Measurements from ENCODE around the gene PPP1R9B.

Gene PPP1R9B

DNA sequence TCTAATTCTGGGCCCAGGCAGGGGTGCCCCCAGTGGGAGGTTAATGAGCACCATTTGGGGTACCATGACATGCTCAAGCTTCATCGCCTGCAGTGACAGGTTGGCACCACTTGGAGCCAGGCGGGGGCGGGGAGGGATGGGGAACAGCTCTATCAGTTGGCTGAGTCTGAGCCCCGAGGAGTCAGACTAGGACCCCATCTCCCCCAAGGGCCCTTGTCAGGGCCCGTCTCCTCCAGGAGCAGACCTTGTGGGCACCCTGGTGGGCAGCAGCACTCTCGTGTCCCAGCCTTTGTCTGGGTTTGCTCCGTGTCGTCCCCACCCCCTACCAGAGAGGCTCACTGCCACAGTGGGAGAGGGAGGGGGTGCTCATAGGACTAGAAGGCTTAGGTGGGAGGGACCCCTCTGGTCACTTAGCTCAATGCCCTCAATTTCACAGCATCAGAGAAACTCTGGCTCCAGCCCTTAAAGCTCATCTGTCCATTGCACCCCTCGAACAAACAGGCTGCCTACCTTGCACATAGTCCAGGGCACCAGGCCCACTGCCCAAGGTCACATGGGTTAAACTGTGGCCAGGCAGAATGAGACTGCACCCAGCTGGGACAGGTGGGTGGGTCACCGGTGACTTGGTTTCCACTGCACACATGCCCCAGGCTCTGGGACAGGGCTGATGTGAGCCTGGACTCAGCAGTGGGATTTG, 4.1 kb downstream of the PPP1R9B start:
- no peak overlapping the region for H2BK15ac ChIP-seq (ENCODE audit: low read length)
- peak overlapping the region; percentile 38 for H3K14ac ChIP-seq (ENCODE audit: low read length)
- H3K4ac ChIP-seq (ENCODE audit: low read length) = no peak overlapping the region
- peak overlapping the region; percentile 66 for H2BK5ac ChIP-seq (ENCODE audit: low read length)
- WGBS, 2 donors (ENCODE audit: extremely low coverage in 2 of 2, insufficient read length in 2 of 2, insufficient replicate concordance in 1 of 2) = no CpG with 5 or more reads among the region's 10 CpGs
- H3K27ac ChIP-seq (replicated peaks; ENCODE audit: low read length) = no peak overlapping the region
- H3K18ac ChIP-seq (ENCODE audit: low read length) = peak overlapping the region; percentile 36
- peaks cover 15 to 22% of the 10 kb centered on the region in 2 donors for H3K4me1 ChIP-seq (ENCODE audit: control insufficient read depth in 2 of 2, insufficient read depth in 1 of 2, low read depth in 1 of 2, low read length in 2 of 2)
- no peak overlapping the region for H4K8ac ChIP-seq (ENCODE audit: low read depth, low read length)
- H4K91ac ChIP-seq (ENCODE audit: low read depth, low read length, poor library complexity) = no peak overlapping the region
- H2BK12ac ChIP-seq (ENCODE audit: low read length) = no peak overlapping the region
- peaks cover 21% of the 10 kb centered on the region for H3K79me1 ChIP-seq (ENCODE audit: low read depth, low read length)
- H2AFZ ChIP-seq (ENCODE audit: low read length) = no peak overlapping the region
- no peak overlapping the region for H2AK5ac ChIP-seq (ENCODE audit: low read depth, low read length)
- no peaks in the 10 kb centered on the region for H3K27me3 ChIP-seq (ENCODE audit: control insufficient read depth in 3 of 3, insufficient read depth in 3 of 3, low read depth in 1 of 3, low read length in 3 of 3)
- H3K36me3 ChIP-seq (replicated peaks in 1 of 2; ENCODE audit: control insufficient read depth in 2 of 2, insufficient read depth in 2 of 2, low read length in 2 of 2) = peaks cover 33 to 54% of the 10 kb centered on the region in 2 donors
- H3K9ac ChIP-seq (ENCODE audit: low read depth, low read length, poor library complexity) = peak overlapping the region; percentile 73
- H3K23ac ChIP-seq (ENCODE audit: low read depth, low read length, poor library complexity) = no peak overlapping the region
- no peak for DNase-seq (ENCODE audit: low spot score)
- no peak overlapping the region for H3K4me2 ChIP-seq (ENCODE audit: insufficient read depth, low read length, poor library complexity, severe bottlenecking)
- peak overlapping the region in 1 of 2 donors; percentile 18 for H3K4me3 ChIP-seq (ENCODE audit: low read length in 2 of 2)
- no peak overlapping the region for H2BK120ac ChIP-seq (ENCODE audit: low read depth, low read length)
- peaks cover 0 to 4% of the 10 kb centered on the region in 2 donors for H3K9me3 ChIP-seq (replicated peaks in 1 of 2; ENCODE audit: control insufficient read depth in 2 of 2, insufficient read depth in 1 of 2, low read depth in 1 of 2, low read length in 2 of 2)

DNA sequence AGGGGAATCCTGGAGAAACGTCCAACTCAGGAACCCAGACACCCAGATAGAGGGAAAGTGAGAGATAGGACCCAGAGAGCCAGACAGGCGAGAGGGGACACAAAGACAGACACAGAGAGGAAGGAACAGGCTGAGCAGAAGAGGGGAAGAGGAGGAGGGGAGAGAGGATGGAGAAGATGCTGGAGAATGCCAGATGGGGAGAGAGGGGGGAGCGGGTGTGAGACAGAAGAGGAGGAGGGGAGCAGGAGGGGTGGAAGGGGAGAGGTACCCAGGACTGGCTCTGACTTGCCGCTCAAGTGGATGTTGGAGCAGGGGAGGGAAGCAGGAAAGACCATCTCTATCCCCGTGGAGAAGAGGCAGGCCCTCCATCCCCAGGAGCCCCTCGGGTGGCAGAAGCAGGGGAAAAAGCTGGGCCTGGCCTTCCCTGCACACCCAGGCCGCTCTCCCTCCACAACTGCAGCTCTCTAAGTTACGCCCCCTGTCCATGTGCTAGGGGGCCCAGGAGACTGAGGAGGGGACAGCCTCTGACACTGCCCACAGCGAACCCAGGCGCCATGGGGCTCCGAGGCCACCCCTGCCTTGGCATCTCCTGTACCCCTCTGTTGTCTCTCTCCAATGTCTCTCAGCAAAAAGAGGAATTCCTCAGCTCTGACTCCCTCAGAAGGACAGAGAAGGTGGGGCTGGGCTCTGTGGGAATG, 4.8 kb downstream of the PPP1R9B start:
- H2BK15ac ChIP-seq (ENCODE audit: low read length) = no peak overlapping the region
- H2AK5ac ChIP-seq (ENCODE audit: low read depth, low read length) = no peak overlapping the region
- no peak overlapping the region for H2BK12ac ChIP-seq (ENCODE audit: low read length)
- H3K23ac ChIP-seq (ENCODE audit: low read depth, low read length, poor library complexity) = no peak overlapping the region
- no CpG with 5 or more reads among the region's 11 CpGs for WGBS, 2 donors (ENCODE audit: extremely low coverage in 2 of 2, insufficient read length in 2 of 2, insufficient replicate concordance in 1 of 2)
- H3K4me1 ChIP-seq (ENCODE audit: control insufficient read depth in 2 of 2, insufficient read depth in 1 of 2, low read depth in 1 of 2, low read length in 2 of 2) = peaks cover 15 to 22% of the 10 kb centered on the region in 2 donors
- peak overlapping the region; percentile 54 for H2BK120ac ChIP-seq (ENCODE audit: low read depth, low read length)
- H3K27ac ChIP-seq (replicated peaks; ENCODE audit: low read length) = no peak overlapping the region
- peak overlapping the region; percentile 38 for H3K14ac ChIP-seq (ENCODE audit: low read length)
- peak overlapping the region; percentile 28 for H3K18ac ChIP-seq (ENCODE audit: low read length)
- no peak overlapping the region for H2AFZ ChIP-seq (ENCODE audit: low read length)
- no peak overlapping the region for H4K91ac ChIP-seq (ENCODE audit: low read depth, low read length, poor library complexity)
- no peak overlapping the region for H3K4ac ChIP-seq (ENCODE audit: low read length)
- H3K79me1 ChIP-seq (ENCODE audit: low read depth, low read length) = peaks cover 21% of the 10 kb centered on the region
- H4K8ac ChIP-seq (ENCODE audit: low read depth, low read length) = no peak overlapping the region
- H3K9me3 ChIP-seq (replicated peaks in 1 of 2; ENCODE audit: control insufficient read depth in 2 of 2, insufficient read depth in 1 of 2, low read depth in 1 of 2, low read length in 2 of 2) = peaks cover 0 to 6% of the 10 kb centered on the region in 2 donors
- no peaks in the 10 kb centered on the region for H3K27me3 ChIP-seq (ENCODE audit: control insufficient read depth in 3 of 3, insufficient read depth in 3 of 3, low read depth in 1 of 3, low read length in 3 of 3)
- peak overlapping the region; percentile 66 for H2BK5ac ChIP-seq (ENCODE audit: low read length)
- no peak for DNase-seq (ENCODE audit: low spot score)
- H3K4me2 ChIP-seq (ENCODE audit: insufficient read depth, low read length, poor library complexity, severe bottlenecking) = no peak overlapping the region
- H3K9ac ChIP-seq (ENCODE audit: low read depth, low read length, poor library complexity) = peak overlapping the region; percentile 44
- H3K36me3 ChIP-seq (replicated peaks in 1 of 2; ENCODE audit: control insufficient read depth in 2 of 2, insufficient read depth in 2 of 2, low read length in 2 of 2) = peaks cover 39 to 61% of the 10 kb centered on the region in 2 donors
- no peak overlapping the region for H3K4me3 ChIP-seq (ENCODE audit: low read length in 2 of 2)

DNA sequence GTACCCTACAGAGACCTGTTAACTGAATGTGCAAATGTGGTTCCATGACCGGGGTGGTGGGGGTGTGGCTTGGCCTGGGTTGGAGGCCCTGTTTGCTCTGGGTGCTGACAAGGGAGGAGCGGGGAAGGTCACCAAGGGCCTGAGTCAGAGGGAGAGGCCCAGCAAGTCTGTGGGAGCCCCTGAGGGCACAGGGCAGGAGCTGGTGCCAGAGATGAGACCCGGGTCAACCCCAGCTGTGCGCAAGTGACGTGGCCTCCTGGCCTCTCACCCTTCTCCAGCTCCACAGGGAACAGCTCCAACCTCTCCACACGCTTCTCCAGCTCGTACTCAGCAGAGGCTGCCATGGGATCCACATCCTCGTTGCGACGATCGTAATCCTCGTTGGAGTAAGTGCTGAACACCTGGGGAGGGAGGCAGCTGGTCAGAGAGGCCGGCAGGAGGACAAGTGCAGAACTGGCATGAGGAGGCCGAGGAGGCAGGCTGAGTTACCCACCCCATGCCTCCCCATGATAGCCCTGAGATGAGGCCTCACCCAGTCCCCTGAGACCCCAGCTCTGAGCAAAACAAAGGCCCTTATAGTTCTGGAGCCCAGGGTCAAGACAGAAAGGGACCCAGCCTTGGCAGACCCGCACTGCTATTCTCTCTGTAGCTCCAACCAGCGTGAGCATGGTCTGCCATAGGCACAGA, 5.5 kb downstream of the PPP1R9B start:
- Histone ChIP-seq H2AFZ (ENCODE audit: low read length) (no peak overlapping the region), H2AK5ac (ENCODE audit: low read depth, low read length) (no peak overlapping the region), H2BK12ac (ENCODE audit: low read length) (no peak overlapping the region), H3K4ac (ENCODE audit: low read length) (no peak overlapping the region), H4K8ac (ENCODE audit: low read depth, low read length) (no peak overlapping the region), H3K36me3 (replicated peaks in 1 of 2; ENCODE audit: control insufficient read depth in 2 of 2, insufficient read depth in 2 of 2, low read length in 2 of 2) (peaks cover 44 to 68% of the 10 kb centered on the region in 2 donors), H3K4me1 (ENCODE audit: control insufficient read depth in 2 of 2, insufficient read depth in 1 of 2, low read depth in 1 of 2, low read length in 2 of 2) (peaks cover 15 to 23% of the 10 kb centered on the region in 2 donors), H3K27me3 (ENCODE audit: control insufficient read depth in 3 of 3, insufficient read depth in 3 of 3, low read depth in 1 of 3, low read length in 3 of 3) (no peaks in the 10 kb centered on the region), H2BK5ac (ENCODE audit: low read length) (no peak overlapping the region), H3K23ac (ENCODE audit: low read depth, low read length, poor library complexity) (peak overlapping the region; percentile 63), H3K4me3 (ENCODE audit: low read length in 2 of 2) (no peak overlapping the region), H3K27ac (replicated peaks; ENCODE audit: low read length) (no peak overlapping the region), H3K4me2 (ENCODE audit: insufficient read depth, low read length, poor library complexity, severe bottlenecking) (no peak overlapping the region), H3K9ac (ENCODE audit: low read depth, low read length, poor library complexity) (peak overlapping the region; percentile 44), H3K14ac (ENCODE audit: low read length) (no peak overlapping the region), H3K79me1 (ENCODE audit: low read depth, low read length) (peaks cover 19% of the 10 kb centered on the region), H4K91ac (ENCODE audit: low read depth, low read length, poor library complexity) (no peak overlapping the region), H2BK120ac (ENCODE audit: low read depth, low read length) (peak overlapping the region; percentile 54), H3K9me3 (replicated peaks in 1 of 2; ENCODE audit: control insufficient read depth in 2 of 2, insufficient read depth in 1 of 2, low read depth in 1 of 2, low read length in 2 of 2) (peaks cover 0 to 8% of the 10 kb centered on the region in 2 donors), H2BK15ac (ENCODE audit: low read length) (no peak overlapping the region), H3K18ac (ENCODE audit: low read length) (peak overlapping the region; percentile 11)
- WGBS, 2 donors (ENCODE audit: extremely low coverage in 2 of 2, insufficient read length in 2 of 2, insufficient replicate concordance in 1 of 2) = no CpG with 5 or more reads among the region's 16 CpGs
- DNase-seq (ENCODE audit: low spot score) = no peak

DNA sequence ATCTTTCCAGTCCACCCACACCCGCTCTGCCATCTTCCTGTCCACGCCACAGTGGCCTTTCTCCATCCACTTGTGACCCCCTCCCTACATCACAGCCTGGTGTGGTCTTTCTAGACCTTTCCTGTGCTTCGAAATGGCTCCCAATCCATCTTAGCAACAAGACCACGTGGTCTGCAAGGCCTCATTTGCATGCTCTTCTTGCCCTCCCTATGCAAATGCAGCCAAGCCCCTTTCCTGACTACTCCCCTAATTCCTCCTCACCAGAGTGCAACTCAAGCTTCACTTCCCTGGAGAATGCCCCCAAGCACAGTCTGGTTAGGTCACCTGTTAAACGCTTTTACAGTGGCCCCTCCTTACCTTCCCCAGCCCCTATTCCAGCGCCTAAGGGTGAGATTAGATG, 6.1 kb downstream of the PPP1R9B start:
- no CpG with 5 or more reads among the region's 6 CpGs for WGBS, 2 donors (ENCODE audit: extremely low coverage in 2 of 2, insufficient read length in 2 of 2, insufficient replicate concordance in 1 of 2)
- Histone ChIP-seq H3K79me1 (ENCODE audit: low read depth, low read length) (peaks cover 14% of the 10 kb centered on the region), H3K4me3 (ENCODE audit: low read length in 2 of 2) (no peak overlapping the region), H3K4me1 (ENCODE audit: control insufficient read depth in 2 of 2, insufficient read depth in 1 of 2, low read depth in 1 of 2, low read length in 2 of 2) (peaks cover 15 to 23% of the 10 kb centered on the region in 2 donors), H3K4me2 (ENCODE audit: insufficient read depth, low read length, poor library complexity, severe bottlenecking) (no peak overlapping the region), H2BK120ac (ENCODE audit: low read depth, low read length) (no peak overlapping the region), H2BK5ac (ENCODE audit: low read length) (no peak overlapping the region), H3K27me3 (ENCODE audit: control insufficient read depth in 3 of 3, insufficient read depth in 3 of 3, low read depth in 1 of 3, low read length in 3 of 3) (no peaks in the 10 kb centered on the region), H2BK12ac (ENCODE audit: low read length) (no peak overlapping the region), H2AK5ac (ENCODE audit: low read depth, low read length) (no peak overlapping the region), H3K18ac (ENCODE audit: low read length) (no peak overlapping the region), H3K36me3 (replicated peaks in 1 of 2; ENCODE audit: control insufficient read depth in 2 of 2, insufficient read depth in 2 of 2, low read length in 2 of 2) (peaks cover 49 to 74% of the 10 kb centered on the region in 2 donors), H4K8ac (ENCODE audit: low read depth, low read length) (no peak overlapping the region), H4K91ac (ENCODE audit: low read depth, low read length, poor library complexity) (no peak overlapping the region), H3K9ac (ENCODE audit: low read depth, low read length, poor library complexity) (no peak overlapping the region), H2BK15ac (ENCODE audit: low read length) (no peak overlapping the region), H2AFZ (ENCODE audit: low read length) (no peak overlapping the region), H3K23ac (ENCODE audit: low read depth, low read length, poor library complexity) (peak overlapping the region; percentile 18), H3K14ac (ENCODE audit: low read length) (no peak overlapping the region), H3K27ac (replicated peaks; ENCODE audit: low read length) (no peak overlapping the region), H3K9me3 (replicated peaks in 1 of 2; ENCODE audit: control insufficient read depth in 2 of 2, insufficient read depth in 1 of 2, low read depth in 1 of 2, low read length in 2 of 2) (peaks cover 0 to 8% of the 10 kb centered on the region in 2 donors), H3K4ac (ENCODE audit: low read length) (no peak overlapping the region)
- no peak for DNase-seq (ENCODE audit: low spot score)

All from neuronal stem cell (in vitro differentiated cells).